HepG2 (cell line): ENCODE results near the gene SNRNP200. TPM values are rescaled to one million over a fixed set of nuclear protein-coding genes. Genes with fewer than 3 reads are reported as not detected.

Experiments
- ARNTL ChIP-seq: sonication (generic); formaldehyde crosslinking; IDR thresholded peaks from 2 replicates; pipeline ENCODE4 v1.4.0; 2020; ENCODE audit warnings: mild to moderate bottlenecking, missing genetic modification reagents
- ATF2 ChIP-seq: sonication (generic); formaldehyde crosslinking; IDR thresholded peaks from 2 replicates; pipeline ENCODE4 v1.4.0; 2020; ENCODE audit warnings: missing genetic modification reagents
- BHLHE40 ChIP-seq: IDR thresholded peaks from 2 replicates; pipeline ENCODE4 v1.6.1; 2011; ENCODE audit warnings: low read length, improper control_type of control experiment
- FOXK2 ChIP-seq: fragments of 450-650 bp; IDR thresholded peaks from 2 replicates; pipeline ENCODE4 v1.6.1; 2016
- GTF2F1 ChIP-seq: fragments of 150-350 bp; IDR thresholded peaks from 2 replicates; pipeline ENCODE4 v1.6.1; 2014; ENCODE audit warnings: low read length
- GTF3A ChIP-seq: sonication (generic); formaldehyde crosslinking; conservative IDR thresholded peaks from 2 replicates; pipeline ENCODE4 v1.4.0; 2020; ENCODE audit warnings: mild to moderate bottlenecking, missing genetic modification reagents
- KDM6A ChIP-seq: IDR thresholded peaks from 2 replicates; pipeline ENCODE4 v1.6.1; 2016; ENCODE audit warnings: low read depth
- MED1 ChIP-seq: sonication (generic); formaldehyde crosslinking; IDR thresholded peaks from 2 replicates; pipeline ENCODE4 v1.4.0; 2020; ENCODE audit warnings: missing genetic modification reagents
- NFRKB ChIP-seq: fragments of 450-650 bp; IDR thresholded peaks from 2 replicates; pipeline ENCODE4 v1.6.1; 2017
- NONO ChIP-seq, 2 experiments: fragments of 450-650 bp in 1 of 2; sonication (generic) in 1 of 2; formaldehyde crosslinking in 1 of 2; IDR thresholded peaks in 1 of 2; conservative IDR thresholded peaks in 1 of 2; 2 replicates each; pipeline versions ENCODE4 v1.6.1 to v1.8.0; 2017 to 2022; ENCODE audit warnings: mild to moderate bottlenecking in 1 of 2, missing genetic modification reagents in 1 of 2, moderate library complexity in 1 of 2
- RARA ChIP-seq: IDR thresholded peaks from 2 replicates; pipeline ENCODE4 v1.6.1; 2016; ENCODE audit warnings: missing genetic modification reagents, missing compliant biosample characterization
- RFXAP ChIP-seq: sonication (generic); formaldehyde crosslinking; IDR thresholded peaks from 2 replicates; pipeline ENCODE4 v1.4.0; 2020; ENCODE audit warnings: missing genetic modification reagents, borderline replicate concordance
- SIN3A ChIP-seq: IDR thresholded peaks from 2 replicates; pipeline ENCODE4 v1.6.1; 2011; ENCODE audit warnings: low read depth, mild to moderate bottlenecking, control low read depth, low read length, borderline replicate concordance
- THAP7 ChIP-seq: sonication (generic); formaldehyde crosslinking; IDR thresholded peaks from 2 replicates; pipeline ENCODE4 v1.8.1; 2023; ENCODE audit warnings: mild to moderate bottlenecking, missing genetic modification reagents
- U2AF1 ChIP-seq: fragments of 200-400 bp; formaldehyde crosslinking; optimal IDR thresholded peaks from 2 replicates; pipeline ENCODE3; 2017; ENCODE audit warnings: mild to moderate bottlenecking, low read depth, low read length
- ZBTB46 ChIP-seq: sonication (generic); formaldehyde crosslinking; IDR thresholded peaks from 2 replicates; pipeline ENCODE4 v1.4.0; 2020; ENCODE audit warnings: mild to moderate bottlenecking, missing genetic modification reagents, borderline replicate concordance
- ZFP41 ChIP-seq: sonication (generic); formaldehyde crosslinking; IDR thresholded peaks from 2 replicates; pipeline ENCODE4 v1.4.0; 2020; ENCODE audit warnings: mild to moderate bottlenecking, missing genetic modification reagents, borderline replicate concordance
- ZNF460 ChIP-seq: sonication (generic); formaldehyde crosslinking; IDR thresholded peaks from 2 replicates; pipeline ENCODE4 v1.5.1; 2020; ENCODE audit warnings: missing genetic modification reagents, mild to moderate bottlenecking, borderline replicate concordance
- ZNF761 ChIP-seq: sonication (generic); formaldehyde crosslinking; conservative IDR thresholded peaks from 2 replicates; pipeline ENCODE4 v1.4.0; 2020; ENCODE audit warnings: mild to moderate bottlenecking, missing genetic modification reagents
- ZNF781 ChIP-seq: sonication (generic); formaldehyde crosslinking; IDR thresholded peaks from 2 replicates; pipeline ENCODE4 v1.5.1; 2020; ENCODE audit warnings: borderline replicate concordance, mild to moderate bottlenecking, missing genetic modification reagents; ENCODE audit errors: not compliant biosample characterization
- ZSCAN12 ChIP-seq: sonication (generic); formaldehyde crosslinking; IDR thresholded peaks from 2 replicates; pipeline ENCODE4 v1.9.0; 2021; ENCODE audit warnings: mild to moderate bottlenecking, missing genetic modification reagents
- polyA plus RNA-seq, 8 experiments: library from polyadenylated mRNA; depleted of rRNA in 3 of 8; stranded (reverse) in 7 of 8; unstranded in 1 of 8; fragments of >200 nt; fragmentation: Illumina TruSeq in 4 of 8; extraction: Trizol in 4 of 8; gene quantifications; 2 replicates each; pipeline versions ENCODE4 v1.2.1 to v1.2.3, GENCODE V29; 2011 to 2016; ENCODE audit warnings: low read depth in 4 of 8, missing spikeins in 1 of 8, mixed read lengths in 1 of 8; ENCODE audit not compliant: insufficient read depth in 1 of 8
- total RNA-seq, 5 experiments: library from RNA; depleted of rRNA; stranded (reverse); fragments of >200 nt; fragmentation: Illumina TruSeq; extraction: Trizol; gene quantifications; 2 replicates each; pipeline ENCODE4 v1.2.3, GENCODE V29; 2016; ENCODE audit warnings: low read depth in 1 of 5
- TF ChIP-seq, protein P1 (sequence below), 2 experiments: fragments of 450-650 bp in 1 of 2; sonication (generic) in 1 of 2; formaldehyde crosslinking; IDR thresholded peaks; 2 replicates each; pipeline versions ENCODE4 v1.5.0 to v1.8.0; 2020 to 2022; ENCODE audit warnings: mild to moderate bottlenecking in 1 of 2, missing genetic modification reagents in 1 of 2
- TF ChIP-seq, protein P2 (sequence below): sonication (generic); formaldehyde crosslinking; IDR thresholded peaks from 2 replicates; pipeline ENCODE4 v1.8.0; 2022; ENCODE audit warnings: mild to moderate bottlenecking, missing genetic modification reagents, moderate library complexity

The SNRNP200 gene
- total and polyA plus RNA-seq, 2 of the 13 experiments (the other 11 are each of a cell fraction or from before 2014, with no cell fraction given), result 99.0 to 232 TPM

- TF ChIP-seq RARA, result peak; percentile 90
- no peak for TF ChIP-seq U2AF1
- TF ChIP-seq ZNF460, result peak; percentile 20; the same call in 1 of the 2 replicates
- TF ChIP-seq FOXK2, result peak; percentile 97
- peak; percentile 85; the same call in 1 of the 2 replicates for TF ChIP-seq GTF3A (CRISPR knock-in tag)
- TF ChIP-seq ZFP41 (CRISPR knock-in tag), result 0 out of 2 replicates have a peak, but pooled peaks have one; percentile 19
- TF ChIP-seq NFRKB, result no peak
- peak; percentile 79 for TF ChIP-seq ZNF761
- TF ChIP-seq ATF2, result peak; percentile 92
- peak; percentile 70 for TF ChIP-seq ARNTL
- peak; percentile 19 for TF ChIP-seq ZNF781 (CRISPR knock-in tag)
- no peak for TF ChIP-seq RFXAP (CRISPR knock-in tag)
- peak; percentile 91 for TF ChIP-seq MED1 (CRISPR knock-in tag)
- TF ChIP-seq SIN3A, result peak; percentile 98
- TF ChIP-seq ZBTB46 (CRISPR knock-in tag), result peak; percentile 78; the same call in 1 of the 2 replicates
- TF ChIP-seq ZSCAN12 (CRISPR knock-in tag), result 0 out of 2 replicates have a peak, but pooled peaks have one; percentile 8
- TF ChIP-seq, protein P1, sequence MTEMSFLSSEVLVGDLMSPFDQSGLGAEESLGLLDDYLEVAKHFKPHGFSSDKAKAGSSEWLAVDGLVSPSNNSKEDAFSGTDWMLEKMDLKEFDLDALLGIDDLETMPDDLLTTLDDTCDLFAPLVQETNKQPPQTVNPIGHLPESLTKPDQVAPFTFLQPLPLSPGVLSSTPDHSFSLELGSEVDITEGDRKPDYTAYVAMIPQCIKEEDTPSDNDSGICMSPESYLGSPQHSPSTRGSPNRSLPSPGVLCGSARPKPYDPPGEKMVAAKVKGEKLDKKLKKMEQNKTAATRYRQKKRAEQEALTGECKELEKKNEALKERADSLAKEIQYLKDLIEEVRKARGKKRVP (CRISPR knock-in tag; IDR thresholded peaks at IDR 0.05), result peak in 1 of 2 experiments; percentile 50; a peak in 1 of 4 replicates
- peak; percentile 55; the same call in 1 of the 2 replicates for TF ChIP-seq BHLHE40
- TF ChIP-seq NONO (IDR thresholded peaks at IDR 0.05), result no peak
- peak; percentile 87; the same call in 1 of the 2 replicates for TF ChIP-seq NONO (CRISPR knock-in tag; conservative IDR thresholded peaks at IDR 0.05)
- TF ChIP-seq THAP7 (CRISPR knock-in tag), result 0 out of 2 replicates have a peak, but pooled peaks have one; percentile 58
- TF ChIP-seq KDM6A (CRISPR knock-in tag), result peak; percentile 79
- TF ChIP-seq, protein P2, sequence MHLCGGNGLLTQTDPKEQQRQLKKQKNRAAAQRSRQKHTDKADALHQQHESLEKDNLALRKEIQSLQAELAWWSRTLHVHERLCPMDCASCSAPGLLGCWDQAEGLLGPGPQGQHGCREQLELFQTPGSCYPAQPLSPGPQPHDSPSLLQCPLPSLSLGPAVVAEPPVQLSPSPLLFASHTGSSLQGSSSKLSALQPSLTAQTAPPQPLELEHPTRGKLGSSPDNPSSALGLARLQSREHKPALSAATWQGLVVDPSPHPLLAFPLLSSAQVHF (CRISPR knock-in tag), result no peak
- TF ChIP-seq GTF2F1, result no peak
These were observed 44.7 kb downstream of the SNRNP200 start (continued) for GRCh38 chr2:96260387-96261260.
